GM23338 (cell line): ENCODE data around the gene ELAVL4. TPM values are rescaled to one million over a fixed set of nuclear protein-coding genes. Genes with fewer than 3 reads are reported as not detected.

Experiments
- ATAC-seq: fragments of 200-7000 bp; cut with Tn5 transposase; 3 replicates; pipeline ENCODE4 v1.9.1; 2020
- DNase-seq: peaks from one replicate; pipeline ENCODE4 v3.0.0-alpha.2; 2015; ENCODE audit warnings: low spot score
- H2AFZ ChIP-seq: fragments of 200-600 bp; sonication (generic); 2 replicates; pipeline ENCODE4 v1.8.0; 2016; ENCODE audit warnings: antibody characterized with exemption, mild to moderate bottlenecking, moderate library complexity
- H3F3A ChIP-seq: fragments of 200-600 bp; sonication (generic); replicated peaks from 2 replicates; pipeline ENCODE4 v1.8.0; 2017; ENCODE audit warnings: antibody characterized with exemption, mixed run types, low read depth
- H3K27ac ChIP-seq: fragments of 200-600 bp; sonication (generic); 2 replicates; pipeline ENCODE4 v1.6.1; 2016; ENCODE audit warnings: low read depth
- H3K27me3 ChIP-seq: fragments of 200-600 bp; sonication (generic); 2 replicates; pipeline ENCODE4 v1.8.0; 2016; ENCODE audit warnings: mild to moderate bottlenecking, mixed run types, moderate library complexity; ENCODE audit not compliant: insufficient read depth
- H3K36me3 ChIP-seq: fragments of 200-600 bp; sonication (generic); 2 replicates; pipeline ENCODE4 v1.8.0; 2016; ENCODE audit warnings: mild to moderate bottlenecking; ENCODE audit not compliant: insufficient read depth
- H3K4me1 ChIP-seq: fragments of 200-600 bp; sonication (generic); 2 replicates; pipeline ENCODE4 v1.8.0; 2016; ENCODE audit warnings: mild to moderate bottlenecking, moderate library complexity; ENCODE audit not compliant: insufficient read depth
- H3K4me2 ChIP-seq: fragments of 200-600 bp; sonication (generic); 2 replicates; pipeline ENCODE4 v1.7.1; 2017; ENCODE audit warnings: mixed run types
- H3K4me3 ChIP-seq: fragments of 200-600 bp; sonication (generic); 2 replicates; pipeline ENCODE4 v1.6.1; 2016; ENCODE audit warnings: mixed run types
- H3K79me2 ChIP-seq: fragments of 200-600 bp; sonication (generic); replicated peaks from 2 replicates; pipeline ENCODE4 v1.8.0; 2017; ENCODE audit warnings: mild to moderate bottlenecking; ENCODE audit not compliant: insufficient read depth
- H3K9me2 ChIP-seq: fragments of 200-600 bp; sonication (generic); 2 replicates; pipeline ENCODE4 v1.8.0; 2017; ENCODE audit not compliant: insufficient read depth
- H4K20me1 ChIP-seq: fragments of 200-600 bp; sonication (generic); replicated peaks from 2 replicates; pipeline ENCODE4 v1.8.0; 2017; ENCODE audit warnings: mild to moderate bottlenecking; ENCODE audit not compliant: insufficient read depth
- H3K27ac Mint-ChIP-seq: 2 replicates; pipeline ENCODE4 v1.8.0; 2020; ENCODE audit warnings: inconsistent platforms, mild to moderate bottlenecking, moderate library complexity, mixed read lengths
- H3K27me3 Mint-ChIP-seq: 3 replicates; pipeline ENCODE4 v1.8.0; 2022; ENCODE audit warnings: low read depth, mild to moderate bottlenecking, moderate library complexity, mixed read lengths, inconsistent platforms; ENCODE audit not compliant: insufficient read depth, poor library complexity
- H3K36me3 Mint-ChIP-seq: 3 replicates; pipeline ENCODE4 v1.8.0; 2021; ENCODE audit warnings: low read depth, mild to moderate bottlenecking, inconsistent platforms, moderate library complexity, mixed read lengths
- H3K4me1 Mint-ChIP-seq: 3 replicates; pipeline ENCODE4 v1.8.0; 2020; ENCODE audit warnings: mild to moderate bottlenecking, inconsistent platforms, mixed read lengths
- H3K4me3 Mint-ChIP-seq: 3 replicates; pipeline ENCODE4 v1.8.0; 2021; ENCODE audit warnings: moderate library complexity, mild to moderate bottlenecking, inconsistent platforms, mixed read lengths
- H3K9me3 Mint-ChIP-seq: 3 replicates; pipeline ENCODE4 v1.8.0; 2020; ENCODE audit warnings: moderate library complexity, mild to moderate bottlenecking, inconsistent platforms, mixed read lengths
- CREB1 ChIP-seq: fragments of 250-450 bp; sonication (Bioruptor Pico); IDR thresholded peaks from 2 replicates; pipeline ENCODE4 v1.5.0; 2020; ENCODE audit warnings: low read depth, mild to moderate bottlenecking, moderate library complexity
- CTCF ChIP-seq, 2 experiments: fragments of 200-600 bp in 1 of 2; sonication (generic) in 1 of 2; conservative IDR thresholded peaks; 2 replicates each; pipeline versions ENCODE4 v1.5.1 to v1.6.1; 2016 to 2017; ENCODE audit warnings: antibody characterized with exemption in 2 of 2, low read depth in 2 of 2, mild to moderate bottlenecking in 2 of 2, moderate library complexity in 1 of 2
- ETS1 ChIP-seq: IDR thresholded peaks from 2 replicates; pipeline ENCODE4 v1.6.1; 2016; ENCODE audit warnings: antibody characterized with exemption
- EZH2 ChIP-seq: fragments of 200-600 bp; sonication (generic); IDR thresholded peaks from one replicate; pipeline ENCODE4 v1.8.0; 2017; ENCODE audit warnings: antibody characterized with exemption, mild to moderate bottlenecking, low read depth; ENCODE audit not compliant: unreplicated experiment
- EZH2phosphoT487 ChIP-seq: fragments of 200-600 bp; sonication (generic); IDR thresholded peaks from one replicate; pipeline ENCODE4 v1.8.1; 2018; ENCODE audit warnings: antibody characterized with exemption; ENCODE audit not compliant: unreplicated experiment
- NANOG ChIP-seq: IDR thresholded peaks from 2 replicates; pipeline ENCODE4 v1.6.1; 2016; ENCODE audit warnings: antibody characterized with exemption, borderline replicate concordance
- POLR2AphosphoS5 ChIP-seq: IDR thresholded peaks from 2 replicates; pipeline ENCODE4 v1.6.1; 2016; ENCODE audit warnings: antibody characterized with exemption, low read depth
- REST ChIP-seq: IDR thresholded peaks from one replicate; pipeline ENCODE4 v1.6.1; 2018; ENCODE audit warnings: antibody characterized with exemption; ENCODE audit not compliant: unreplicated experiment
- STAT1 ChIP-seq: IDR thresholded peaks from one replicate; pipeline ENCODE4 v1.6.1; 2016; ENCODE audit warnings: antibody characterized with exemption; ENCODE audit not compliant: unreplicated experiment
- ZNF114 ChIP-seq: fragments of 250-450 bp; sonication (Bioruptor Pico); IDR thresholded peaks from 2 replicates; pipeline ENCODE4 v1.5.0; 2020; ENCODE audit warnings: mild to moderate bottlenecking, moderate library complexity
- ZNF331 ChIP-seq: fragments of 250-450 bp; sonication (Bioruptor Pico); IDR thresholded peaks from 2 replicates; pipeline ENCODE4 v1.5.0; 2020; ENCODE audit warnings: low read depth, mild to moderate bottlenecking, moderate library complexity
- polyA plus RNA-seq: library from polyadenylated mRNA; unstranded; fragments of >200 nt; fragmentation: Nextera tagmentation; extraction: Ambion mirVana; gene quantifications from 2 replicates; pipeline ENCODE4 v1.2.1, GENCODE V29; 2016
- total RNA-seq: library from RNA; depleted of rRNA; stranded (reverse); fragments of >200 nt; shearing (Covaris generic); gene quantifications from 2 replicates; pipeline ENCODE4 v1.2.3, GENCODE V29; 2014

The ELAVL4 gene
- total and polyA plus RNA-seq, 2 experiments from 2014 or later: 1.4 to 1.9 TPM

GRCh38 chr1:50099654-50100053 is 9.1 kb upstream of the ELAVL4 start:
- Histone ChIP-seq H3K4me2 (no peak overlapping the region), H3K27ac (no peak overlapping the region), H3K79me2 (no peaks in the 10 kb centered on the region), H3K9me2 (no peaks in the 10 kb centered on the region), H3F3A (no peaks in the 10 kb centered on the region), H3K36me3 (no peaks in the 10 kb centered on the region), H3K27me3 (no peaks in the 10 kb centered on the region), H4K20me1 (no peaks in the 10 kb centered on the region), H3K4me3 (no peak overlapping the region), H2AFZ (no peak overlapping the region), H3K4me1 (no peaks in the 10 kb centered on the region)
- no peaks in the 10 kb centered on the region for H3K27me3 Mint-ChIP-seq
- TF ChIP-seq CTCF (conservative IDR thresholded peaks at IDR 0.05; ENCODE audit: low read depth in 2 of 2) (peak in 1 of 2 experiments; percentile 47; a peak in 2 of 4 replicates), STAT1 (no peak)
- H3K4me3 Mint-ChIP-seq: no peak overlapping the region
- DNase-seq (no peak), ATAC-seq (no peak)
- 0 out of 3 replicates have a peak, but pooled peaks cover 2% of the 10 kb centered on the region for H3K4me1 Mint-ChIP-seq
- no peaks in the 10 kb centered on the region; the same call in 2 of the 3 replicates for H3K9me3 Mint-ChIP-seq
- H3K36me3 Mint-ChIP-seq: no peaks in the 10 kb centered on the region
- no peak overlapping the region for H3K27ac Mint-ChIP-seq

GRCh38 chr1:50103615-50104081 is 5.1 kb upstream of the ELAVL4 start:
- Histone ChIP-seq H3K4me1 (peaks cover 10% of the 10 kb centered on the region), H3K9me2 (no peaks in the 10 kb centered on the region), H3F3A (no peaks in the 10 kb centered on the region), H2AFZ (peak overlapping the region; percentile 64), H3K79me2 (no peaks in the 10 kb centered on the region), H3K27me3 (no peaks in the 10 kb centered on the region), H3K36me3 (no peaks in the 10 kb centered on the region), H3K4me3 (no peak overlapping the region), H3K4me2 (no peak overlapping the region), H4K20me1 (no peaks in the 10 kb centered on the region), H3K27ac (no peak overlapping the region)
- Mint-ChIP-seq H3K4me1 (peaks cover 18% of the 10 kb centered on the region), H3K36me3 (no peaks in the 10 kb centered on the region), H3K27ac (no peak overlapping the region), H3K9me3 (no peaks in the 10 kb centered on the region; the same call in 2 of the 3 replicates), H3K4me3 (no peak overlapping the region), H3K27me3 (no peaks in the 10 kb centered on the region)
- ATAC-seq: no peak
- no peak for DNase-seq
- TF ChIP-seq EZH2phosphoT487: no peak
- TF ChIP-seq CREB1 (CRISPR knock-in tag): no peak
- no peak for TF ChIP-seq ZNF114 (CRISPR knock-in tag)
- TF ChIP-seq POLR2AphosphoS5: no peak
- no peak for TF ChIP-seq ETS1
- no peak for TF ChIP-seq EZH2
- TF ChIP-seq NANOG: no peak
- TF ChIP-seq ZNF331 (CRISPR knock-in tag): no peak
- TF ChIP-seq CTCF (conservative IDR thresholded peaks at IDR 0.05; ENCODE audit: low read depth in 2 of 2): no peak
- no peak for TF ChIP-seq REST
